HepG2 (cell line): ENCODE results near the gene TMEM200B. TPM values are rescaled to one million over a fixed set of nuclear protein-coding genes. Genes with fewer than 3 reads are reported as not detected.

Experiments used
- AHDC1 ChIP-seq: sonication (generic); formaldehyde crosslinking; IDR thresholded peaks from 2 replicates; pipeline ENCODE4 v1.5.1; 2020; ENCODE audit warnings: mild to moderate bottlenecking, missing genetic modification reagents, borderline replicate concordance
- ISX ChIP-seq: sonication (generic); formaldehyde crosslinking; conservative IDR thresholded peaks from 2 replicates; pipeline ENCODE4 v1.5.0; 2020; ENCODE audit warnings: missing genetic modification reagents
- KDM1A ChIP-seq: IDR thresholded peaks from 2 replicates; pipeline ENCODE4 v1.6.1; 2016; ENCODE audit warnings: missing compliant biosample characterization
- MED1 ChIP-seq: sonication (generic); formaldehyde crosslinking; IDR thresholded peaks from 2 replicates; pipeline ENCODE4 v1.4.0; 2020; ENCODE audit warnings: missing genetic modification reagents
- MIER3 ChIP-seq: IDR thresholded peaks from 2 replicates; pipeline ENCODE4 v1.6.1; 2016; ENCODE audit warnings: missing compliant biosample characterization, borderline replicate concordance
- NONO ChIP-seq, 2 experiments: fragments of 450-650 bp in 1 of 2; sonication (generic) in 1 of 2; formaldehyde crosslinking in 1 of 2; IDR thresholded peaks in 1 of 2; conservative IDR thresholded peaks in 1 of 2; 2 replicates each; pipeline versions ENCODE4 v1.6.1 to v1.8.0; 2017 to 2022; ENCODE audit warnings: mild to moderate bottlenecking in 1 of 2, missing genetic modification reagents in 1 of 2, moderate library complexity in 1 of 2
- NR2C2 ChIP-seq: sonication (generic); formaldehyde crosslinking; IDR thresholded peaks from 2 replicates; pipeline ENCODE4 v1.4.0; 2020; ENCODE audit warnings: missing genetic modification reagents, mild to moderate bottlenecking, moderate library complexity, borderline replicate concordance
- PRPF4 ChIP-seq: fragments of 200-400 bp; formaldehyde crosslinking; IDR thresholded peaks from 2 replicates; pipeline ENCODE4 v1.6.1; 2016; ENCODE audit warnings: low read length, low read depth; ENCODE audit not compliant: poor library complexity, severe bottlenecking
- RXRB ChIP-seq: IDR thresholded peaks from 2 replicates; pipeline ENCODE4 v1.6.1; 2016; ENCODE audit warnings: borderline replicate concordance, missing genetic modification reagents, missing compliant biosample characterization
- SOX6 ChIP-seq, 2 experiments: fragments of 450-650 bp in 1 of 2; sonication (generic) in 1 of 2; formaldehyde crosslinking in 1 of 2; IDR thresholded peaks; 2 replicates each; pipeline versions ENCODE4 v1.4.0 to v1.6.1; 2017 to 2020; ENCODE audit warnings: antibody characterized with exemption in 1 of 2, mild to moderate bottlenecking in 1 of 2, missing genetic modification reagents in 1 of 2
- UBTF ChIP-seq: sonication (generic); formaldehyde crosslinking; IDR thresholded peaks from 2 replicates; pipeline ENCODE4 v1.4.0; 2020; ENCODE audit warnings: mild to moderate bottlenecking, missing genetic modification reagents
- ZC3H13 ChIP-seq: sonication (generic); formaldehyde crosslinking; IDR thresholded peaks from 2 replicates; pipeline ENCODE4 v1.8.1; 2023; ENCODE audit warnings: mild to moderate bottlenecking, missing genetic modification reagents, moderate library complexity
- ZNF597 ChIP-seq: sonication (generic); formaldehyde crosslinking; IDR thresholded peaks from 2 replicates; pipeline ENCODE4 v1.5.0; 2020; ENCODE audit warnings: missing genetic modification reagents
- ZNF652 ChIP-seq: IDR thresholded peaks from 2 replicates; pipeline ENCODE4 v1.6.1; 2016; ENCODE audit warnings: low read depth, borderline replicate concordance
- ZNF687 ChIP-seq: sonication (generic); formaldehyde crosslinking; IDR thresholded peaks from 2 replicates; pipeline ENCODE4 v1.5.1; 2020; ENCODE audit warnings: mild to moderate bottlenecking, missing genetic modification reagents, moderate library complexity
- polyA plus RNA-seq, 8 experiments: library from polyadenylated mRNA; depleted of rRNA in 3 of 8; stranded (reverse) in 7 of 8; unstranded in 1 of 8; fragments of >200 nt; fragmentation: Illumina TruSeq in 4 of 8; extraction: Trizol in 4 of 8; gene quantifications; 2 replicates each; pipeline versions ENCODE4 v1.2.1 to v1.2.3, GENCODE V29; 2011 to 2016; ENCODE audit warnings: low read depth in 4 of 8, missing spikeins in 1 of 8, mixed read lengths in 1 of 8; ENCODE audit not compliant: insufficient read depth in 1 of 8
- total RNA-seq, 5 experiments: library from RNA; depleted of rRNA; stranded (reverse); fragments of >200 nt; fragmentation: Illumina TruSeq; extraction: Trizol; gene quantifications; 2 replicates each; pipeline ENCODE4 v1.2.3, GENCODE V29; 2016; ENCODE audit warnings: low read depth in 1 of 5

Gene TMEM200B
- total and polyA plus RNA-seq, 2 of the 13 experiments (the other 11 are each of a cell fraction or from before 2014, with no cell fraction given): 1.1 to 1.4 TPM

- TF ChIP-seq AHDC1 (CRISPR knock-in tag) (no peak), ZC3H13 (CRISPR knock-in tag) (no peak), MED1 (CRISPR knock-in tag) (peak; percentile 32; the same call in 1 of the 2 replicates), NR2C2 (CRISPR knock-in tag) (0 out of 2 replicates have a peak, but pooled peaks have one; percentile 22), SOX6 (IDR thresholded peaks at IDR 0.05) (no peak), SOX6 (CRISPR knock-in tag; IDR thresholded peaks at IDR 0.05) (peak; percentile 35; the same call in 1 of the 2 replicates), ZNF597 (CRISPR knock-in tag) (no peak), RXRB (CRISPR knock-in tag) (peak; percentile 68), ISX (CRISPR knock-in tag) (no peak), NONO (IDR thresholded peaks at IDR 0.05) (no peak), NONO (CRISPR knock-in tag; conservative IDR thresholded peaks at IDR 0.05) (0 out of 2 replicates have a peak, but pooled peaks have one; percentile 41), ZNF652 (CRISPR knock-in tag) (no peak), PRPF4 (no peak), MIER3 (CRISPR knock-in tag) (peak; percentile 45; the same call in 1 of the 2 replicates), UBTF (no peak), ZNF687 (peak; percentile 39; the same call in 1 of the 2 replicates), KDM1A (CRISPR knock-in tag) (peak; percentile 70; the same call in 1 of the 2 replicates)
These were observed 17.9 kb downstream of the TMEM200B start (continued) for GRCh38 chr1:29105822-29106221.
